GM18520 (cell line): ENCODE measurements around the gene FLYWCH1.

Experiments
- ATAC-seq: cut with Tn5 transposase; IDR thresholded peaks from one replicate; pipeline ENCODE4 v1.9.1; 2021; ENCODE audit not compliant: unreplicated experiment

FLYWCH1 gene

GRCh38 chr16:2982402-2982801, 70.7 kb downstream of the FLYWCH1 start:
- no peak for ATAC-seq

GRCh38 chr16:2983706-2984136, 72.0 kb downstream of the FLYWCH1 start:
- ATAC-seq, result no peak

- no peak for ATAC-seq
Observed at GRCh38 chr16:2985462-2985861, 73.7 kb downstream of the FLYWCH1 start.

- no peak for ATAC-seq
Observed at GRCh38 chr16:2985893-2986355, 74.2 kb downstream of the FLYWCH1 start.

GRCh38 chr16:2986623-2987188, 75.0 kb downstream of the FLYWCH1 start:
- ATAC-seq, result no peak

GRCh38 chr16:2987286-2987685, 75.6 kb downstream of the FLYWCH1 start:
- ATAC-seq, result no peak

GRCh38 chr16:2987833-2988232, 76.1 kb downstream of the FLYWCH1 start:
- no peak for ATAC-seq

GRCh38 chr16:2988590-2989099, 76.9 kb downstream of the FLYWCH1 start:
- ATAC-seq, result no peak

GRCh38 chr16:2990891-2991290, 79.2 kb downstream of the FLYWCH1 start:
- ATAC-seq, result no peak

- ATAC-seq, result no peak
Observed at GRCh38 chr16:2991566-2992261, 80.0 kb downstream of the FLYWCH1 start.

GRCh38 chr16:2992383-2993081, 80.8 kb downstream of the FLYWCH1 start:
- no peak for ATAC-seq

GRCh38 chr16:2996298-2996697, 84.6 kb downstream of the FLYWCH1 start:
- no peak for ATAC-seq

GRCh38 chr16:2999929-3000328, 88.2 kb downstream of the FLYWCH1 start:
- ATAC-seq, result no peak

GRCh38 chr16:3000540-3000939, 88.8 kb downstream of the FLYWCH1 start:
- ATAC-seq, result no peak
